OCI-LY1 (cell line): ENCODE results near the gene ZBTB32.

ENCODE experiments used
- H2AFZ ChIP-seq: fragments of 200-600 bp; sonication (generic), shearing (Covaris generic); 2 replicates; pipeline ENCODE4 v1.6.0; 2014; ENCODE audit warnings: antibody characterized with exemption, mild to moderate bottlenecking, low read length
- H3F3A ChIP-seq: fragments of 200-600 bp; sonication (generic), shearing (Covaris generic); 2 replicates; pipeline ENCODE4 v1.6.0; 2014; ENCODE audit warnings: mild to moderate bottlenecking, antibody characterized with exemption, low read length, moderate library complexity; ENCODE audit not compliant: insufficient read depth
- H3K27ac ChIP-seq: fragments of 200-600 bp; sonication (generic); 2 replicates; pipeline ENCODE4 v1.5.1; 2014; ENCODE audit warnings: low read length, mixed run types, mild to moderate bottlenecking, low read depth; ENCODE audit not compliant: poor library complexity, severe bottlenecking
- H3K27me3 ChIP-seq: fragments of 200-600 bp; sonication (generic); 2 replicates; pipeline ENCODE4 v1.6.0; 2014; ENCODE audit warnings: antibody characterized with exemption, mild to moderate bottlenecking, low read length, moderate library complexity; ENCODE audit not compliant: insufficient read depth
- H3K36me3 ChIP-seq: fragments of 200-600 bp; sonication (generic); 2 replicates; pipeline ENCODE4 v1.6.1; 2014; ENCODE audit warnings: mild to moderate bottlenecking, antibody characterized with exemption, low read length, moderate library complexity, mixed read lengths; ENCODE audit not compliant: insufficient read depth
- H3K4me1 ChIP-seq: fragments of 200-600 bp; sonication (generic); 2 replicates; pipeline ENCODE4 v1.5.1; 2014; ENCODE audit warnings: mild to moderate bottlenecking, low read length, moderate library complexity; ENCODE audit not compliant: insufficient read depth, severe bottlenecking
- H3K4me2 ChIP-seq: fragments of 200-600 bp; sonication (generic), shearing (Covaris generic); 2 replicates; pipeline ENCODE4 v1.6.1; 2014; ENCODE audit warnings: low read length
- H3K4me3 ChIP-seq: fragments of 200-600 bp; sonication (generic); 2 replicates; pipeline ENCODE4 v1.5.1; 2014; ENCODE audit warnings: low read length, low read depth, mild to moderate bottlenecking, mixed read lengths; ENCODE audit not compliant: poor library complexity, severe bottlenecking
- H3K79me2 ChIP-seq: fragments of 200-600 bp; shearing (Covaris generic); 2 replicates; pipeline ENCODE4 v1.6.1; 2016; ENCODE audit warnings: mixed run types, low read length, mixed read lengths; ENCODE audit not compliant: insufficient read depth
- H3K9ac ChIP-seq: fragments of 200-600 bp; sonication (generic), shearing (Covaris generic); 2 replicates; pipeline ENCODE4 v1.6.1; 2014; ENCODE audit warnings: mild to moderate bottlenecking, low read length, mixed read lengths
- H3K9me2 ChIP-seq: fragments of 200-600 bp; sonication (generic), shearing (Covaris generic); 2 replicates; pipeline ENCODE4 v1.6.1; 2014; ENCODE audit warnings: low read depth, mild to moderate bottlenecking, low read length, mixed read lengths
- H3K9me3 ChIP-seq: fragments of 200-600 bp; shearing (Covaris generic); 2 replicates; pipeline ENCODE4 v1.6.1; 2014; ENCODE audit warnings: low read length, mixed read lengths
- H4K20me1 ChIP-seq: fragments of 200-600 bp; sonication (generic), shearing (Covaris generic); 2 replicates; pipeline ENCODE4 v1.6.0; 2016; ENCODE audit warnings: mild to moderate bottlenecking, low read length; ENCODE audit not compliant: insufficient read depth
- CTCF ChIP-seq: fragments of 200-600 bp; sonication (generic), shearing (Covaris generic); IDR thresholded peaks from 2 replicates; pipeline ENCODE4 v1.5.1; 2017; ENCODE audit warnings: mild to moderate bottlenecking, antibody characterized with exemption, low read length, moderate library complexity, mixed read lengths
- EZH2 ChIP-seq: fragments of 200-600 bp; sonication (generic), shearing (Covaris generic); IDR thresholded peaks from 2 replicates; pipeline ENCODE4 v1.8.0; 2017; ENCODE audit warnings: borderline replicate concordance, mixed run types, mild to moderate bottlenecking, antibody characterized with exemption, low read length, moderate library complexity, mixed read lengths

ZBTB32 gene

GRCh38 chr19:35663981-35664380, 40.4 kb upstream of the ZBTB32 start:
- H4K20me1 ChIP-seq: no peaks in the 10 kb centered on the region
- no peak overlapping the region for H3K27ac ChIP-seq
- no peak overlapping the region for H2AFZ ChIP-seq
- H3K27me3 ChIP-seq: peaks cover 3% of the 10 kb centered on the region; the same call in 1 of the 2 replicates
- no peaks in the 10 kb centered on the region for H3K9me3 ChIP-seq
- TF ChIP-seq EZH2 (no peak), CTCF (no peak)
- H3K4me1 ChIP-seq: no peaks in the 10 kb centered on the region
- no peaks in the 10 kb centered on the region for H3F3A ChIP-seq
- no peaks in the 10 kb centered on the region for H3K9me2 ChIP-seq
- H3K4me2 ChIP-seq: no peak overlapping the region
- no peak overlapping the region for H3K9ac ChIP-seq
- H3K4me3 ChIP-seq: no peak overlapping the region
- no peaks in the 10 kb centered on the region for H3K79me2 ChIP-seq
- H3K36me3 ChIP-seq: peaks cover 21% of the 10 kb centered on the region

- Histone ChIP-seq H3K4me1 (no peaks in the 10 kb centered on the region), H3F3A (no peaks in the 10 kb centered on the region), H3K9ac (no peak overlapping the region), H4K20me1 (no peaks in the 10 kb centered on the region), H3K27ac (no peak overlapping the region), H3K36me3 (peaks cover 14% of the 10 kb centered on the region), H3K9me3 (no peaks in the 10 kb centered on the region), H3K4me2 (no peak overlapping the region), H3K79me2 (no peaks in the 10 kb centered on the region), H3K4me3 (no peak overlapping the region), H3K27me3 (peaks cover 3% of the 10 kb centered on the region; the same call in 1 of the 2 replicates), H3K9me2 (no peaks in the 10 kb centered on the region), H2AFZ (no peak overlapping the region)
- TF ChIP-seq EZH2: no peak
- no peak for TF ChIP-seq CTCF
These were observed 39.2 kb upstream of the ZBTB32 start for GRCh38 chr19:35665157-35665556.

DNA sequence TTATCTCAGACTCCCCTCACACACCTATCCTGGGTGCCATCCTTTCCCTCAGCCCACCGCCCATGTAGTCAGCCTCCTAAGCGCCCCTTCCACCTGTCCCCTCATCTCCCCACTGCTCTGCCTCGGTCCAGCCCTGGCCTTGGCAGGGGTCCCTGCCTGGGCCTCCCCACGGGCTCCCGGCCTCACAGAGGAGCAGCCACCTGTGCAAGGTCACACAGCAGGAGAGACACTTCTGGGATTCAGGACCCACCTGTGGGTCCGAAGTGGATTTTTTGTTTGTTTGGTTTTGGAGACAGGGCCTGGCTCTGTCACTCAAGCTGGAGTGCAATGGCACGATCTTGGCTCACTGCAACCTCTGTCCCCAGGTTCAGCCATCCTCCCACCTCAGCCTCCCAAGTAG, 38.8 kb upstream of the ZBTB32 start:
- Histone ChIP-seq H3K4me2 (no peak overlapping the region), H3K27ac (no peak overlapping the region), H3K9me2 (no peaks in the 10 kb centered on the region), H3K4me3 (no peak overlapping the region), H3F3A (no peaks in the 10 kb centered on the region), H3K79me2 (no peaks in the 10 kb centered on the region), H3K9ac (no peak overlapping the region), H3K27me3 (peaks cover 3% of the 10 kb centered on the region; the same call in 1 of the 2 replicates), H3K9me3 (no peaks in the 10 kb centered on the region), H3K36me3 (peaks cover 12% of the 10 kb centered on the region; the same call in 1 of the 2 replicates), H3K4me1 (no peaks in the 10 kb centered on the region), H2AFZ (no peak overlapping the region), H4K20me1 (no peaks in the 10 kb centered on the region)
- TF ChIP-seq CTCF: no peak
- no peak for TF ChIP-seq EZH2
